ENCODE data around the gene GLB1L2.

Gene GLB1L2

DNA sequence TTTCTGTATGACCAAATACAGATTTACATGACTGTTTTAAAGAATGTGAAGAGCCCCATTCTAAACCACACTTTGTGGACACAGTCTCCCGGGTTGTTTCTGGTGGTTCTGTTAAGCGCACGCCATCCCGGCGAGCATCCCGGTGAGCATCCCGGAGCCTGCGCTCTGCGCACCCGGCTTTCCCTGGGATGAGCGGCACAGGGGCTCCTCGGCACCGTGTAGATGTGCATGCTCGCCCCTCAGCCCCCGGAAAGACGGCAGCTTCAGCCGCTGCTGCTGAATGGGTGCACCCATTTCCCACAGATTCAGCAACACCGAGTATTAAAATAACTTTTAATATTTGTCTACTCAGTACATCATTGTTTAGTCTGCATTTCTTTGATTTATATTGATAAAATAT lies 36.0 kb downstream of the GLB1L2 start:
- DNase-seq (ENCODE audit: low read depth in 2 of 2), result no peak

DNA sequence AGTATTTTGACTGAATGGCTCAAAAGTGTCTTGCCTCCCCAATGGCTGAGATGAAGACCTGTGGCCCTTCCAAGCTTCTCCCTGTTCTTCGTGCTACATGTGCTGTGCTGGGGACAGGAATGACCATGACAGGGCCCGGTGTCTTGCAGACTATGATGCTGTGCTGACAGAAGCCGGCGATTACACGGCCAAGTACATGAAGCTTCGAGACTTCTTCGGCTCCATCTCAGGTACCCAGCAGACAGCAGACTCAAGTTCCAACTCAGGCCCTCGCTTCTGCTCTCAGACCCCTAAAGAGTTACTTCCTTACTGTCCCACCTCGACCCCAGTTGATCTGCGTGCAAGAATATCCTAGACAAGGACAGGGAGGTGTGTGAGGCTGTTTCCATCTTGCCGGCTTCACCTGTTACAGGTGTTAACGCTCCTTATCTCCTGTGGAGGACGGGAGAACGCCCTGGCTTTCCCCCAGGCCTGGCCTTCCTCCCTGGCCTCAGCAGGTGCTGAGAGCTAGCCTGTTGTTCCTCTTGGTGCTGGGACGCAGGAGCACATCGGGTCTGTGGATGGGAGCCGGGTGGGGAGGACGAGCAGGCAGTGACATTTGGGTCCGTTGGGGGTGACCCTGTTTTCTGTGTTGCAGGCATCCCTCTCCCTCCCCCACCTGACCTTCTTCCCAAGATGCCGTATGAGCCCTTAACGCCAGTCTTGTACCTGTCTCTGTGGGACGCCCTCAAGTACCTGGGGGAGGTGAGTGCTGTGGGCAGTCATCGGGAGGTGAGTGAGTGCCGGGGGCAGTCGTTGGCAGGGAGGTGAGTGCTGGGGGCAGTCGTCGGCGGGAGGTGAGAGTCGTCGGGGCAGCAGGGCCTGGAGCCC lies 38.1 kb downstream of the GLB1L2 start:
- DNase-seq (ENCODE audit: low read depth in 2 of 2), result no peak

DNA sequence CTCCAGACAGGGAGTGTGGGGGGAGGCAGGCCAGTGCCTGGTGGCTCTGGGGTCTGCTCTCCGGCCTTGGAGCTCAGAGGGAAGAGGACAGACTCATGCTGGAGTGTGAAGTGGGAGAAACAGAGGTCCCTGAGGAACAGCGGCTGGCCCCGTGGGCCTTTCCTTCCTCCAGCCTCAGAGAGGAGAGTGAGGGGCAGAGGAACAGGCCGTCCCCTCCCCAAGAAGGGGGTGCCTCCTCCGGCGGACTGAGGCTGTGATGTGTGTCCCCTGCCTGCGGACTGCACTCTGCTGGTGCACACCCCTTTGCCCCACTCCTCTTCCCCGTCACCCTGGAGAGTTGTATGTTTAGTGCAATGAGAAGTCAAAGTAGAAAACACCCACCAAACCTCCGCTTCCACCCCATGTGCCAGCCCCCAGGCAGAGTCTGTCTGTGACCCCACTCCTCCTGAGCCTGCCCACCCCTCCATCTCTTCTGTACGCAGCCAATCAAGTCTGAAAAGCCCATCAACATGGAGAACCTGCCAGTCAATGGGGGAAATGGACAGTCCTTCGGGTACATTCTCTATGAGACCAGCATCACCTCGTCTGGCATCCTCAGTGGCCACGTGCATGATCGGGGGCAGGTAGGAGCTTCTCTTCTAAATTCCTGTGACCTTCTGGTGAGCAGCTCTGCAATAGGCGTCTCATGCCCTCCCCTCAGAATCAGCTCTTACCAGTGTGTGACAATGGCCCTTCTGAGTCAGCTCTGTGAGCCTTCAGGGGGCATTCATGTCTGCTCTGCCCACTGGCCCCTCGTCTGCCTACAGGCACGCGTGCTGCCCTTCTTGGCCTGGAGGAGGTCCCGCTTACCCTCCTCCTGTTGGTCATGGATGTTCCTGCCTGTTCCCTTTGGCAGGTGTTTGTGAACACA lies 39.0 kb downstream of the GLB1L2 start:
- no peak for DNase-seq (ENCODE audit: low read depth in 2 of 2)

DNA sequence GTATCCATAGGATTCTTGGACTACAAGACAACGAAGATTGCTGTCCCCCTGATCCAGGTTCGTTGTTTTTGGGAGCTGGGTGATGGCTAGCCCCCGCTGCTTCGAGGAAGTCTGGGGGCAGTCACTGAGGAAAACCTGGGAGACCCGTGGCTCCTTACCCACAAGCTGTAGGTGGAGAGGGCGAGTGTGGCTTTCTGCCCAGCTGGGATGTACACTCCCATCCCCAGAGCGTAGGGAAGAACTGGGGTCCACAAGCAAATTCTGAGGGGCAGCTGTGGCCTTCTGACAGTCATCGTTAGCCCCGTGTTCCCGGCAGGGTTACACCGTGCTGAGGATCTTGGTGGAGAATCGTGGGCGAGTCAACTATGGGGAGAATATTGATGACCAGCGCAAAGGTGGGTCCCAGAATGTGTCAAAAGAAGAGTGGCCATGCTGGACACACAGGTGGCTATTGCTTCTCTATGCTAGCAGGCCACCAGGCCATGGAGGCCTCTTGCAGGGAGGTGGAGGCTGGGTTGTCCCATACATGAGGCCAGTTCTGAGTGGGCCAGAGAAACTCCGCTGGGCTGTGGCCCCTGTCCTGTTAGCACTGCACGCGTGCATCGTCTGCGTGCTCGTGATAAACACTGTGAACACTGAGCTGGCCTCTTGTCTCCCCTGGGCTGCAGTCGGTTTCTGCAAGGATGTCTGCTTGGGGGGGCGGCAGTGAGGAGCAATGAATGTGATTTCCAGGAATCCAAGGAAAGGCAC lies 39.8 kb downstream of the GLB1L2 start:
- DNase-seq (ENCODE audit: low read depth in 2 of 2), result no peak

DNA sequence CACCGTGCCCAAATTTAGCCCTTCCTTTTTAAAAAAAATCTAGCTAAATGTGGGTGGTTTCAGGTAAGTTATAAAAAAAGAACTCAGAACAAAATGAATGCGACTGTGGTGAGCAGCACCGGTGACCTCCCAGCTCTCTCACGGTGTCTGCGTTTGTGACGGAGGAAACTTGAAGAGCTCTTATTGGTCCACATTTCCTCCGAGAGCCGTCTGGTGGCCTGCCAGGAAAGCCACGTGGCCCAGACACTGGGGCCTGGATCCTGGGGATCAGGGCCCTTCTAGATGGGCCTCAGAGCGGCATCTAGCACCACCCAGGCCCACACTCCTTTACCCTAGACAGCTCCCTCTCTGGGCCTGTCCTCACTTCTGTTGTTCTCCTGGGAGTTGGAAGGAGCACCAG lies 40.7 kb downstream of the GLB1L2 start:
- no peak for DNase-seq (ENCODE audit: low read depth in 2 of 2)

DNA sequence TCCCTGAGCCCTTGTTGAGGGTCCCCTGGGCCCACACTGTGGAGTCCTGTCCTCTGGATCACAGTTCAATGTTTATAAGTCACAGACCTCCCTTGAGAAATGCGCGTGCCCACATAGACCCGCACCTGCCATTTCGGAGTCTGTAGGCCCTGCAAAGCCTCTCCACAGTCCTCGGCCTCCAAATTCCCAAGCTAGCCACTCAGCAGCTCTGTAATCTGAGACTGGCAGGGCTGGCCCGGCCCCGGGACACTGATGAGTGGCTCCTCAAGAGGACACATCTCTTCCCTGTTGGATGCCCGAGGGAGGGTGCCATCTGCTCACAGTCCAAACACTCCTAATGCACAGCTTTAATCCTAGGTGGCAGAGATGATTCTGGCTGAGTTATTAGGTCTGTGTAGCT lies 41.2 kb downstream of the GLB1L2 start:
- no peak for DNase-seq (ENCODE audit: low read depth in 2 of 2)

DNA sequence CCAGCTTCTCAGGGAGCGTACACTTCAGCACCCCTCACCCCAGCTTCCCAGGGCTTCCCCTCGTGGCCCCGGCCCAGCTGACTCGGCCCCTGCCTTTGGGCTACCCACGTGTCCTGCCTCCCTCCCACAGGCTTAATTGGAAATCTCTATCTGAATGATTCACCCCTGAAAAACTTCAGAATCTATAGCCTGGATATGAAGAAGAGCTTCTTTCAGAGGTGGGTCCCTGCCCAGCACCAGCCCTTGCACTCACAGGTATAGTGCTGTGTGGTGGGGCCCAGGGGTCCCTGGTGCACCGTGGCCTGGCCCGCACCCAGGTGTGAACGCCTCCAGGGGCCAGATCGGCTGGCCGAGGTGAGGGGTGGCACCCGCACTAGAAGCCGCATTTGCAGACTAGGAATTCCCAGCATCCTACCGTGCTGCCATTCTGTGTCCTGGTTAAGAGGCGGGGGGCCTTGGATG lies 41.8 kb downstream of the GLB1L2 start:
- DNase-seq (ENCODE audit: low read depth in 2 of 2), result no peak

DNA sequence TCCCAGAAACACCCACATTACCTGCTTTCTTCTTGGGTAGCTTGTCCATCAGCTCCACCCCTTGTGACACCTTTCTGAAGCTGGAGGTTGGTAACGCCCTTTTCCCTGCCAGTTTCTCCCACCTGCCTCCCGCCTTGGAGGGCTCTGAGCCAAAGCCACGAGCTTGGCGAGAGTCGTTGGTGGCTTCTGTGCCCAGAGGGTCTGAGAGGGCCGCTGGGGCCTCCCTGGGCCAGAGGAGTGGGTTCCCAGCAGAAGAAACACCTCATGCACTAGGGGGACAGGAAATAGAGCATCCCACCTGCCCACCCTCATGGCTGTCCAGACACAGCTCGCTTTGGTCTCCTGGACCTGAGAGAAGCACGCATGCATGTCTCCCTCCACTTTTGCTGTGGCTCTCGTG lies 42.4 kb downstream of the GLB1L2 start:
- no peak for DNase-seq (ENCODE audit: low read depth in 2 of 2)

DNA sequence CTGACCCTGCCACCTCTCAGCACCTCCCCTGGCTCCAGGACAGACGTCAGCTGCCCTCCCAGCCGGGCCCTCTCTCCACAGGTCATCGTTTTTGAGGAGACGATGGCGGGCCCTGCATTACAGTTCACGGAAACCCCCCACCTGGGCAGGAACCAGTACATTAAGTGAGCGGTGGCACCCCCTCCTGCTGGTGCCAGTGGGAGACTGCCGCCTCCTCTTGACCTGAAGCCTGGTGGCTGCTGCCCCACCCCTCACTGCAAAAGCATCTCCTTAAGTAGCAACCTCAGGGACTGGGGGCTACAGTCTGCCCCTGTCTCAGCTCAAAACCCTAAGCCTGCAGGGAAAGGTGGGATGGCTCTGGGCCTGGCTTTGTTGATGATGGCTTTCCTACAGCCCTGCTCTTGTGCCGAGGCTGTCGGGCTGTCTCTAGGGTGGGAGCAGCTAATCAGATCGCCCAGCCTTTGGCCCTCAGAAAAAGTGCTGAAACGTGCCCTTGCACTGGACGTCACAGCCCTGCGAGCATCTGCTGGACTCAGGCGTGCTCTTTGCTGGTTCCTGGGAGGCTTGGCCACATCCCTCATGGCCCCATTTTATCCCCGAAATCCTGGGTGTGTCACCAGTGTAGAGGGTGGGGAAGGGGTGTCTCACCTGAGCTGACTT lies 43.2 kb downstream of the GLB1L2 start:
- no peak for DNase-seq (ENCODE audit: low read depth in 2 of 2)

DNA sequence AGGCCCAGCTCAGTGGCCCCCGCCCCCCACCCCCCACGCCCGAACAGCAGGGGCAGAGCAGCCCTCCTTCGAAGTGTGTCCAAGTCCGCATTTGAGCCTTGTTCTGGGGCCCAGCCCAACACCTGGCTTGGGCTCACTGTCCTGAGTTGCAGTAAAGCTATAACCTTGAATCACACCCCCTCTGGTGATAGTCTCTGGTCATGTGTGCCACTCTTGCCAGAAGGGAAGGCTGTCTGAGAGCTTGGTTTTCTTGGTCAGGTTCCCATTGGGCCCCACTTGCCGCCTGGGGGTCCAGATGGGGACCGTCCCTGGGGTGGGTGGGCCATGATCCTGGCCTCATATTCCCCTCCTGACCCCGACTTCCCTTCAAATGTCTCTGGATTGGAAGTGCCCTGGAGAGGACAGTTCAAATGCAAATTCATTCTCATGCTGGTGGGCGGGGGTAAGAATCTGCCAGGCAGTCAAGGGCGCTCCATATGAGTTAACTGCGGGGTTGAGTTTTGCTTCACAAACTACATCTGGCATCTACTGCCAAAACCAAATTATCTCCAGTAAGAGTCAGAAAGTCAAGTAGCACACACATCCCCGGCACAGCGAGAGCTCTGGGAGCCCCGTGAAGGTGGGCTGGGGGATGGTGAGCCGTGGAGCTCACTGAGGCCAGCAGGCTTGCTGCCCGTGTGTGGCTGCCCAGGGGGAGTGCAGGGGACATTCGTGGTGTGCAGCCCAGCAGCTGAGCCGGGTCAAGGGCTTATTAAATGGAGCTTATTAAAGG lies 44.5 kb downstream of the GLB1L2 start:
- no peak for DNase-seq (ENCODE audit: low read depth in 2 of 2)

DNA sequence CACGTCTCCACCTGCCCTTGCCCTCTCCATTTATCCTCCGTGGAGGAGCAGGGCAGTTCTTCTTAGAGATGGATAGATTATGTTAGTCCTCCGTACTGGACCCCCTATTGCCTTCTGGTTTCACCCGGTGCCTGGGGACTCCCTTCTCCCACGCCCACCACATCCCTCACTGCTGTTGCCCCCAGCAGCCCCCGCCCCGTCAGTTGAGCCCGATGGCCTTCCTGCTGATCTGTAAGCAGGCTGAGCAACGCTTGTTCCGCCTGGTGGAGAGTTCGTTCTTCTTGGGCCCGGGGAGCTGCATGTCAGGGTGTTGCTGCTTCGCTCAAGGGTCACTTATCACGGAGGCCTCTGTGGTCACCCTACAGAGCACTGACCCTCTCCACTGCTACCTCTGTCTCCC lies 46.1 kb downstream of the GLB1L2 start:
- DNase-seq (ENCODE audit: low read depth in 2 of 2), result no peak

DNA sequence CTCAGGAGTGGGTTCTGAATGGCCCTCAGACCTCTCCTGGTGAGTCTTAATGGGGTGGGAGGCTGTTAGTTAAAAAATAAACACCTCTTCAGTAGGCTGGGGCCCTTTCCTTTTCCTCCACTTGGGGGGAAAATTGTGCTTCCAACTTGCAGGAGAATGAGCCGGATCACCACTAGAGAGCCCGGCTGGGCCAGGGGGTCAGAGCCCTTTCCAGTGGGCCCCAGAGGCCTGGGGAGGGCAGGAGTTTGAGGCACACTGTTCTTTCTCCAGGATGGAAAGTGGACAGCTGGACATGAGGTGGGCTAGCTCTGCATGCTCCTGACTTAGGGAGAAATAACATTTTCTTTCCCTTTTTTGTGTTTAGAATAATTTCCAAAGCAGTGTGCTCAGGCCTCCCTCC lies 47.5 kb downstream of the GLB1L2 start:
- DNase-seq (ENCODE audit: low read depth in 2 of 2), result no peak

DNA sequence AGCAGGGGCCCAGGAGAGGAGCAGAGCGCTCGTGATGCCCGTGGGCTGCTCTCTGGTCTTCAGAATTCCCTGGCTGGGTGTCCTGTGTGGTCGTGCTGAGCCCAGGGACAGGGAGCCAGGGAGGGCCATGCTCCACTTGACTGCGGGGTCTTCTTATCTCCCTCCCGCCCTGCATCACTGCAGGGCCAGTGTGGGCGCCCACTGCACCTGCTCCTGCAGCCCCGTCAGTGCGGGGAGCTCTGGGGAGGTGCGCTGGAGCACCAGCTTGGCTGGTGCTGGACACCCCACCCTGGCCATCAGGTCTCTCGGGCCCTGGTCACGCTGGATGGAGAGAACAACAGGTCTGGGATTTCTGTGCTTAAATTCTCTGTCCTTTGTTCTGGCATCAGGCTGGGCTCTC lies 48.4 kb downstream of the GLB1L2 start:
- DNase-seq (ENCODE audit: low read depth in 2 of 2), result no peak

DNA sequence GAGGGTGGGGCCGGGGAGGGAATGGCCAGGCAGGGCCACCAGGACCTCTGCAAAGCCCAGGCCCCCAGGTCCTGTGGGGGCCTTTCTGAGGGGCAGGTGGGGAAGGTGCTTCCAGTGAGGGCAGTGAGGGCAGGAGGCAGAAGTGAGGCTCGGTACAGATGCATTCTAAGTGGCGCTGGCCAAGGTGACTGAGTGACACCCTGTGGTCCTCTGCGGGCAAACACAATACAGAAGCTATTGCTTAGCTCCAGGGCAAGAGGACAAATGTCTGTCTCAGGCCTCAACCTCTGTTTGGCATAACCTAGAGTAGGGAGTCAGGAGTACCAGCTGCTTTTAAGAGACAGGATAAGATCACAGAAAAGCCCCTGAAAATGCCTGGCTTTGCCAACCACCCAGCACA lies 49.0 kb downstream of the GLB1L2 start:
- DNase-seq (ENCODE audit: low read depth in 2 of 2), result no peak

DNA sequence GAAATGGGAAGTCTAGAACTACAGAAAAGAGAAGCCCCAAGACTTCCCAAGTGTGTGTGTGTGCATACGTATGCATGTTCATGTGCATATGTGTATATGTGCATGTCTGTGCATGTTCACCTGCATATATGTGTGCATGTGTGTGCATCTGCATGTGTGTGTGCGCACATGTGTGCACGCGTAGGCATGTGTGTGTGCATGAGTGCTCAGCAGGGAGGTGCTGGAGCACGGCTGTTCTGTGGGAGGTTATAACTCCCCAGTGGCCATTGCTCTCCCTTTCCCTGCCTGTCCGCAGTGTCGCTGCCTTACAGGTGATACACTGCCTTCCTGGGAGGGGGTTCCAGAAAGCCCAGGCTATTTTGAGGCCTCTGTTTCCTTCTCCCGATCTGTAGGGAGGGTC lies 50.5 kb downstream of the GLB1L2 start:
- no peak for DNase-seq (ENCODE audit: low read depth in 2 of 2)

DNA sequence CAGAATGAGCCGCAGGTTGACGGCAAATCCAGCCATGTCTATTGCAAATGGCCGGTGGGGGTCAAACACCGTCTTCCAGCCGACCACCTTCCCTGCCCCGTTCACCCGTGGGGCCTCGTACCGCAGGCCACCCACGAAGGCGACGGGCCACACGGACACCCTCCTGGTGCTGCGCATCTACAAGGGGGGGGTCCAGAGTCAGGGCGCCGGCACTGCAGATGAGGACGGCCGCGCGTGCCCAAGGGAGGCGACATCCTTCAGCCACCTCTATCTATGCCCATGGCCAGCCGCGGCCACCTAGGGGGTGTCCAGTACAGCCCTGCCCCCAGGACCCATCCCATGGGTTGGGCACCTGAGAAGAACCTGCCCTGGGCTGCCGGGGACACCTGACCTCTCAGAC lies 51.0 kb downstream of the GLB1L2 start:
- DNase-seq (ENCODE audit: low read depth in 2 of 2), result no peak

DNA sequence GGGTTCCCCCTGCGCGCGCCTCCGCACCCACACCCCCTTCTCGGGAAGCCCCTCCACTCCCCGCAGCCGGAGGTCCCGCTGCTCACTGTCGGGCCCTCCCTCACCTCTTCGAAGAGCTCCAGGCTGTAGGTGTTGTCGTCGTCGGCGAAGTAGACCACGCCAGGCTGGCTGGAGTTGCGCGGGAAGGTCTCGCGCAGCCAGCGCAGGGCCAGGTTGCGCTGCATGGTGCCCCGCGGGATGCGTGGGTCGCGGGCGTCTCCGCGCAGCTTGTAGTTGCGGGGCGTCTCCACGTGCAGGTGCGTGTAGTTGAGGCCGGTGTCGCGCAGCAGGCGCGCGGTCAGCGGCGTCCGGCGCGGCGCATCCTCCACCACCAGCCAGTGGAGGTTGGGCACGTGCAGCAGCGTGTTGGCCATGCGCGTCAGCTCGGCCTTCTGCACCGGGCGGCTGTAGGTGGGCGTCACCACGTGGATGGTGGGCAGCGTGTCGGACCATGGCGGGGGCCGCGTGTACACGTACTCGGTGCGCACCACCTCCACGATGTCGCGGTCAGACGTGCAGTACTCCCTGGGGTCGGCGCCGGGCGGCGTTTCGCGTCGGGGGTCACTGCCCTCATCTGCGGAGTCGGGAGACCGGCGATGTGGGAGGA lies 51.9 kb downstream of the GLB1L2 start:
- DNase-seq (ENCODE audit: low read depth in 2 of 2), result no peak

DNA sequence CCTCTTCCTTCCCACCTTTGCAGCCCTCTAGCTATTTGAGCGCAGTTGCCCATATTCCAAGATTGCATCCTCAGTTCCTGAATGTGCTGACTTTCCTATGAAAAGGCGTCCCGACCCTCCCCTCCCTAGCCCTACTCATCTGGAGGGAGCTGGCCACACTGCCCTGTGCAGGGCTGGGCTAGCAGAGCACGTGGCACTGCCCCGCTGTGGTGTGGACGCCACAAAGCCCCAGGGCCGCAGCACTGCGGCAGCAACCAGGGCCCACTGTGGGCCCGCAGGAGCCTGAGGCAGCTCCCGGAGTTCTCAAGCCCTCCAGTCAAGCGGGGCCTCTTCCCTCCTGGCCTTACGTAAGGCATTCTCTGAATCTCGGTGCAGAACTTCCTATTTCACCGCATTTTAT lies 52.6 kb downstream of the GLB1L2 start:
- DNase-seq (ENCODE audit: low read depth in 2 of 2), result no peak

DNA sequence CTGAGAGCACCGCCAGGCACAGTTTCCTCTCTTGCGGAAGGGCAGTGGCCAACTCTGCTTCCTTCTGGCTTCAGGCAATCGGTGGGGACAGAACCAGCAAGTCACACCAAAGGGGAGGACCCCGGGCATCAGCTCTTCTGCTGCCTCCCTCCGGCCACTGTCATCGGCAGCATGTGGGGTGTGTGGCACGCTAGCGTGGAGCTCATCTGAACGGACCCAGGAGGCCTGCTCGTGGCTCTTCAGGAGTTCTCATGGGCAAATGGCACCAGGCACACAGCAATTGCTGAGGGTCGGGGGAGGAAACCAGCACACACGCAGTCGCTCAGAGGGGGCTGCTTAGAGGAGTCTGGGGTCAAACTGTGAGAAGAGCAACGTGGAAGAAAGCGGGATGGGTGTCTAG lies 53.4 kb downstream of the GLB1L2 start:
- no peak for DNase-seq (ENCODE audit: low read depth in 2 of 2)

All from stimulated activated CD4-positive, alpha-beta T cell treated with anti-CD3 and anti-CD28 coated beads, Interleukin-1b, Interleukin-23, amount 100 ng/mL, for 4 hours (primary cell).